Measurements from ENCODE around the gene NKX6-2. TPM values are rescaled to one million over a fixed set of nuclear protein-coding genes. Genes with fewer than 3 reads are reported as not detected.

The NKX6-2 gene
- polyA plus RNA-seq, 1 donor (not counting 4 experiments of a cell fraction or from before 2014, with no cell fraction given): not detected

GRCh38 chr10:132834311-132834761 lies 48.4 kb upstream of the NKX6-2 start:
- no peak for FAIRE-seq
- no peak overlapping the region for H3K4me2 ChIP-seq (ENCODE audit: control insufficient read depth, extremely low read depth, insufficient read depth, low read depth, low read length)
- no peak overlapping the region for H3K4me3 ChIP-seq (ENCODE audit: control insufficient read depth in 2 of 3, extremely low read depth in 1 of 3, insufficient read depth in 2 of 3, low read depth in 1 of 3, low read length in 3 of 3)
- no peak overlapping the region for H2AFZ ChIP-seq (ENCODE audit: control insufficient read depth, low read length)
- no peaks in the 10 kb centered on the region for H4K20me1 ChIP-seq (ENCODE audit: control insufficient read depth, extremely low read depth, insufficient read depth, low read length)
- H3K27ac ChIP-seq (ENCODE audit: control insufficient read depth, insufficient read depth, low read length): no peak overlapping the region
- H3K9me1 ChIP-seq (ENCODE audit: control insufficient read depth, extremely low read depth, insufficient read depth, low read length): no peaks in the 10 kb centered on the region
- H3K9me3 ChIP-seq (ENCODE audit: control insufficient read depth, low read depth, low read length): peaks cover 8% of the 10 kb centered on the region
- H3K36me3 ChIP-seq (ENCODE audit: control insufficient read depth in 2 of 2, extremely low read depth in 1 of 2, insufficient read depth in 2 of 2, low read length in 2 of 2): no peaks in the 10 kb centered on the region
- no peaks in the 10 kb centered on the region for H3K79me2 ChIP-seq (ENCODE audit: control insufficient read depth, insufficient read depth, low read length)
- H3K4me1 ChIP-seq (ENCODE audit: control insufficient read depth, extremely low read depth, insufficient read depth, low read length): no peaks in the 10 kb centered on the region
- no peak overlapping the region for H3K9ac ChIP-seq (ENCODE audit: control insufficient read depth, extremely low read depth, insufficient read depth, low read length)
- no peak for TF ChIP-seq CTCF (optimal IDR thresholded peaks at IDR 0.05 in 1 of 3, IDR thresholded peaks at IDR 0.05 in 1 of 3, conservative IDR thresholded peaks at IDR 0.05 in 1 of 3; ENCODE audit: extremely low read depth in 1 of 3, insufficient read depth in 2 of 3, low read length in 3 of 3)
- no peak for TF ChIP-seq EZH2 (IDR thresholded peaks at IDR 0.05; ENCODE audit: low read length)
- dilution Hi-C loops (cut with MboI; ENCODE audit: extremely low pct_ligation_motif_present, low sequenced_read_pairs): no loop called here
- DNase-seq (ENCODE audit: low read depth, low spot score): no peak
- H3K27me3 ChIP-seq (ENCODE audit: control insufficient read depth, extremely low read depth, insufficient read depth, low read length): peaks cover 22% of the 10 kb centered on the region

GRCh38 chr10:132833421-132834111 lies 47.6 kb upstream of the NKX6-2 start:
- dilution Hi-C loops (cut with MboI; ENCODE audit: extremely low pct_ligation_motif_present, low sequenced_read_pairs): no loop called here

More at GRCh38 chr10:132833421-132834111, 47.6 kb upstream of the NKX6-2 start:
- TF ChIP-seq CTCF (optimal IDR thresholded peaks at IDR 0.05 in 1 of 3, IDR thresholded peaks at IDR 0.05 in 1 of 3, conservative IDR thresholded peaks at IDR 0.05 in 1 of 3; ENCODE audit: extremely low read depth in 1 of 3, insufficient read depth in 2 of 3, low read length in 3 of 3): no peak
- no peak for TF ChIP-seq EZH2 (IDR thresholded peaks at IDR 0.05; ENCODE audit: low read length)
- Histone ChIP-seq H3K9me1 (ENCODE audit: control insufficient read depth, extremely low read depth, insufficient read depth, low read length) (no peaks in the 10 kb centered on the region), H3K9ac (ENCODE audit: control insufficient read depth, extremely low read depth, insufficient read depth, low read length) (no peak overlapping the region), H3K4me2 (ENCODE audit: control insufficient read depth, extremely low read depth, insufficient read depth, low read depth, low read length) (no peak overlapping the region), H3K27me3 (ENCODE audit: control insufficient read depth, extremely low read depth, insufficient read depth, low read length) (peaks cover 22% of the 10 kb centered on the region), H3K27ac (ENCODE audit: control insufficient read depth, insufficient read depth, low read length) (no peak overlapping the region), H3K4me3 (ENCODE audit: control insufficient read depth in 2 of 3, extremely low read depth in 1 of 3, insufficient read depth in 2 of 3, low read depth in 1 of 3, low read length in 3 of 3) (no peak overlapping the region), H3K36me3 (ENCODE audit: control insufficient read depth in 2 of 2, extremely low read depth in 1 of 2, insufficient read depth in 2 of 2, low read length in 2 of 2) (no peaks in the 10 kb centered on the region), H3K4me1 (ENCODE audit: control insufficient read depth, extremely low read depth, insufficient read depth, low read length) (no peaks in the 10 kb centered on the region), H3K79me2 (ENCODE audit: control insufficient read depth, insufficient read depth, low read length) (no peaks in the 10 kb centered on the region), H4K20me1 (ENCODE audit: control insufficient read depth, extremely low read depth, insufficient read depth, low read length) (no peaks in the 10 kb centered on the region), H3K9me3 (ENCODE audit: control insufficient read depth, low read depth, low read length) (peaks cover 8% of the 10 kb centered on the region), H2AFZ (ENCODE audit: control insufficient read depth, low read length) (no peak overlapping the region)
- FAIRE-seq (no peak), DNase-seq (ENCODE audit: low read depth, low spot score) (no peak)
